GM12892 (cell line): ENCODE measurements around the gene PCGF3.

ENCODE experiments used
- DNase-seq: peaks from one replicate; pipeline ENCODE4 v3.0.0; 2011; ENCODE audit not compliant: insufficient read length
- FAIRE-seq: peaks from 2 replicates; lab custom pipeline; 2011; peaks lifted over from hg19 to GRCh38; lab: Jason Lieb, UNC
- POLR2A ChIP-seq: IDR thresholded peaks from 2 replicates; pipeline ENCODE4 v1.6.1; 2011; ENCODE audit warnings: low read depth, low read length, control low read depth
- POLR2AphosphoS5 ChIP-seq: IDR thresholded peaks from 2 replicates; pipeline ENCODE4 v1.6.1; 2011; ENCODE audit warnings: low read depth, low read length, control low read depth
- TAF1 ChIP-seq: IDR thresholded peaks from 2 replicates; pipeline ENCODE4 v1.6.1; 2011; ENCODE audit warnings: low read depth, mild to moderate bottlenecking, control low read depth, low read length, borderline replicate concordance

PCGF3 gene

GRCh38 chr4:789571-790465 lies 84.2 kb downstream of the PCGF3 start:
- FAIRE-seq: no peak
- no peak for DNase-seq
- TF ChIP-seq POLR2A (no peak), POLR2AphosphoS5 (no peak), TAF1 (no peak)

DNA sequence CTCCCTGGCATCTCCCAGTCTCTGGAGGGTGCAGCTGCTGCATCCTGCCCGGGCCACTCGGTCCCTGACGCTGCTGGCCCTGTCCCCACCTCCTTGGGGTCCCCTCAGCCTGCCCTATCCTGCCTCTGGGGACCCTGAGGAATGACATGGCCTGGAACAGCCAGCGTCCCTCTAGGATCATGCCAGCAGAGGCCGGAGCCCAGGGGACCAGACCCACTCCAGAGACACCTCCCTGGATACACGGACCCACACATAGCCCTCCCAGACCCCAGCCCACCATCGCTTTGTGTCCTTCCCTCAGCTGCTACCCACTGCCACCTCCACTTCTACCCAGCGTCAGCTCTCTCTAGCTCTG lies 84.8 kb downstream of the PCGF3 start:
- TF ChIP-seq POLR2A (no peak), POLR2AphosphoS5 (no peak), TAF1 (no peak)
- DNase-seq: no peak
- no peak for FAIRE-seq

- no peak for TF ChIP-seq POLR2AphosphoS5
- no peak for TF ChIP-seq POLR2A
- no peak for TF ChIP-seq TAF1
- FAIRE-seq: no peak
- DNase-seq: no peak
Measured at GRCh38 chr4:791252-791897, 85.7 kb downstream of the PCGF3 start.

DNA sequence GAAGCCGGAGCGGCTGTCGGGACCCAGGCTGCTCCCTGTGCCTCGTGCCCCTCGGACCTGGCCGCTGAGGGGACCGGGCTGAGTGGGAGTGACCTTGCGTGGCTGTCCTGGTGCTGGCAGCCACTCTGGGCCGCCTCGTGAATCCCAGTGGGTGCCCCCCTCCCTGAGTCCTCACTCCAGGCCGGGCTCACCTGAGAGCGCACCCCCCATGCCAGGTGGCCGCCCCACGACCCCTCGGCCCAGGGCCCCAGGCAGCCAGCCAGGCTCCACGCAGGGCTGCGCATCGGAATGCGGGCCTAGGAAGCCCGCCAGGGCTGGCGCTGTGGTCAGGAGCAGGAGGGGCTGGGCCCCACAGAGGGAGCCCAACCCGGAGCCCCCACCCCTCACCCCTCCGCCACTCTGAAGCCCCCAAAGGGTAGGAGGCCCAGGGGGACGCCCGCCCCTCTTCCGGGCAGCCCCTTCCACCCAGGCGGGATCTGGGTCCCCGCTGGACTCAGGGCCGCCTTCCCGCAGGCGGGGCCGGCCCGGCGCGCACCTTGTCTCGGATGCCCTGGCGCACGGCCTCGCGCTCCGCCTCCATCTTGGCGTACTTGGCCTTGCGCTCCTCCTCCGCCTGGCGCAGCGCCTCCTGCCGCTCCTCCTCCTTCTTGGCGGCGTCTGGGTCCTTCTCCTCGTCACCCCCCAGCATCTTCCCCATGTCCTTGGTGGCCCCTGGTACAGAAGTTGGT lies 86.4 kb downstream of the PCGF3 start:
- FAIRE-seq: no peak
- no peak for TF ChIP-seq POLR2A
- no peak for TF ChIP-seq TAF1
- DNase-seq: no peak

DNA sequence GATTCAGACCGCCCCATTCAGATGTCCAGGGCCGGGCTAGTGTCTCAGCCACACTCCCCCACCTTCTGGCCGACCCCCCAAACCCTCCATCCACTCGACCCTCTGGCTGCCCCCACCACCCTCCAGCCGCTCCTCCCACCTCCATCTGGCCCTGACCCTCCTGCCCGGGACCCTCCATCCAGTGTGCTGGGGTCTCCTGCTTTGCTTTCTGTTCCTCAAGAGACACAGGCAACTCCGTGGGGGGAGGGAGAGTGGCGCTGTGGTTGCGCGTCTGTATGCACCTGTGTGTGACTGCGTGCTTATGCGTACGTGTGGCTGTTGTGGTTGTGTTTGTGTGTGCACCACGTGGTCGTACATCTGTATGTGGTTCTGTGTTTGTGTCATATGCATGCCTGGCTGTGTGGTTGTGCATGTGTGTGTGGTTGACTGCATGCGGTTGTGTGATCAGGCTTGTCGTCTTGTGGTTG lies 87.0 kb downstream of the PCGF3 start:
- TF ChIP-seq TAF1 (no peak), POLR2A (no peak), POLR2AphosphoS5 (no peak)
- peak; percentile 78 for FAIRE-seq
- DNase-seq: no peak

DNA sequence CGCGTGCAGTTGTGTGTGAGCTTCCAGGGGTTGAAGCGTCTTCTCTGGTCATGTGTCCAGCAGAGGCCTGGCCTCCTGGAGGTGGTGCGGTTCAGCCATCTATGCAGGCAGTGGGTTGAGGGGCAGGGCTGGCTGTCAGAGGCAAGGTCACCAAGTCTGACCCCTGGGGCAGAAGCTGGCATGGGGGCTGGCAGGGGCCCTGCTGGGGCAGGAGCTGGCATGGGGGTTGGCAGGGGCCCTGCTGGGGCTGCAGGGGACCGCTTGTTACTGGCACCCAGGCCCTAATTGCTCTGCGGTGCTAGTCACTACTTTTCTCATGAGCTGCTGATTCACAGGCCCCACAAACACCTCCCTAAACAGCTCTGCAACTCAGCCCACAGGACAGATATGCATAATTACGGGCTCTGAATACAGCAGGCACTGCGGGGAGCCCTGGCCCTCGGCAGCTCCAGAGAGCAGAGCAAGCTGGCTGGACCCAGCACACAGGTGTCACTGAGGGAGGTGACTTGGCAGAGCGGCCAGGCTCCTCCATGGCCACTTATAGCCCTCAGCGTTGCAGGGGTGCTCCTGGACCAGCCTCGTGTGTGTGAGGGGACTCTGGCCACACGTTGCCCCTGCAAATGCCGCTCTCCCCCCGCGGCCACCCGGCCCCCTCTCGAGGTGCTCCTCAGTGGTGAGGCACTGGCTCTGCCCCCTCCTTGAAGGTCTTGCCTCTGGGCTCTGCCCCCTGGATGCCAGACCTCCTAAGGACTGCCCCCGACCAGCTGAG lies 87.6 kb downstream of the PCGF3 start:
- no peak for FAIRE-seq
- no peak for DNase-seq
- TF ChIP-seq TAF1: no peak
- no peak for TF ChIP-seq POLR2AphosphoS5

GRCh38 chr4:793941-794621 lies 88.4 kb downstream of the PCGF3 start:
- FAIRE-seq (no peak), DNase-seq (no peak)
- TF ChIP-seq TAF1 (no peak), POLR2A (no peak), POLR2AphosphoS5 (no peak)

DNA sequence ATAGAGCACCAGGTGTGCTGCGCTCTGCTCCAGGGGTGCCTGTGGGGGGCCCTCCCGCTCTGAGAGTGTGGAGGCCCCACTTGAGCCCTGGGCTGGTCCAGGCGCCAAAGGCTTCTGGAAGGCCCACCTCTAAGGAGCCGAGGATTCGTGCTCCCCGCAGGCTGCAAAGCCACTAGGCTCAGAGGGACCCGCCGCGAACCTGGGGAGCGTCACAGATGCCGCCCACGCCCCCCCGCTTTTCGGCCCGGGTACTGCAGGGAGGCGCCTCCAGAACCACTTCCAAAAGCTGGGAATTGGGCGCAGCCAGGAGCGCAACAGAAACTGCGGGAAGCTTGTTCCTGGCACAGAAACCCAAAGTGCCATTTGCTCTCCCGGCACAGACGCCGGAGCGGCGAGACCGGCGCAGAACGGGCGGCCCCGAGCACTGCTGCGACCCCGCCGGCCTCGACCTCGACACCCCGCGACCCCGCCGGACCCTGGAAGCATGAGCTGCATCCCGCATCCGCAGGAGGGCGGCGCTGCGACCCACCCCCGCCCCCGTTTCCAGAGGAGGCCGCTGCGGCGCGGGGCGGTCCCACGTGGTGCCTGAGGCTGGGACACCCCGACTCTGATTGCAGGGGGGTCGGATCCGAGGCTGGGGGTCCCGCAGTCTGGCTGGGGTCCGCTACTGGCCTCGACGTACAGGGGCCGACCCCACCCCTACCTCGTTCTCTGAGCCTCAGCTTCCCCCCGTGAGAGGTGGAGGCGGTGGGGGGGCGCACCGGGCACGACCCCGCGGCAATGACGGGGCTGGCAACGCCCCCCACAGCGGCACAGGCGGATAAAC lies 89.5 kb downstream of the PCGF3 start:
- DNase-seq (no peak), FAIRE-seq (no peak)
- TF ChIP-seq TAF1 (no peak), POLR2AphosphoS5 (no peak), POLR2A (no peak)

- no peak for TF ChIP-seq TAF1
- TF ChIP-seq POLR2A: no peak
- TF ChIP-seq POLR2AphosphoS5: no peak
- no peak for FAIRE-seq
- no peak for DNase-seq
Measured at GRCh38 chr4:795726-796119, 90.1 kb downstream of the PCGF3 start.

DNA sequence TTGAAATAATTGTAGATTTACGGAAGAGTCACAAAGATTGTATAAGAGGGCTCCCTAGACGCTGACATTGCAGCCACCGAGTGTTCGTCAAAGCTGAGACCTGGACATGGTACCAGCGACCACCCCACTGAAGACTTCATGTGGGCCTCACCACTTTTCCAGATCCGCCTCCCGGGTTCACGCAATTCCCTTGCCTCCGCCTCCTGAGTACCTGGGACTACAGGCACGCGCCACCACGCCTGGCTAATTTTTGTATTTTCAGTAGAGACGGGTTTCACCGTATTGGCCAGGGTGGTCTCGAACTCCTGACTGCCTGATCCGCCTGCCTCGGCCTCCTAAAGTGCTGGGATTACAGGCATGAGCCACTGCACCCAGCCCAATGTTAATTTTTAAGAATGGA lies 90.6 kb downstream of the PCGF3 start:
- TF ChIP-seq POLR2AphosphoS5: no peak
- no peak for TF ChIP-seq TAF1
- TF ChIP-seq POLR2A: no peak
- no peak for FAIRE-seq
- no peak for DNase-seq
